Body of pancreas (tissue), 4 donors: ENCODE data around the gene STBD1. TPM values are rescaled to one million over a fixed set of nuclear protein-coding genes. Genes with fewer than 3 reads are reported as not detected.

Experiments
- ATAC-seq: fragments of 150-250 bp; one replicate; pipeline ENCODE4 v1.9.1; 2016
- DNase-seq, 4 donors: peaks; one replicate each; pipeline ENCODE4 v3.0.0-alpha.2; 2019
- H3K27ac ChIP-seq, 4 donors: fragments of 200-600 bp; sonication (generic); 1 replicate in 3 of 4; 2 replicates in 1 of 4; pipeline versions ENCODE4 v1.5.1 to v1.6.1; 2016 to 2019; ENCODE audit warnings: mild to moderate bottlenecking in 1 of 4, mixed read lengths in 1 of 4, moderate library complexity in 1 of 4
- H3K27me3 ChIP-seq, 2 donors: fragments of 200-600 bp; sonication (generic); one replicate each; pipeline ENCODE4 v1.6.0; 2016; ENCODE audit warnings: mild to moderate bottlenecking in 1 of 2
- H3K36me3 ChIP-seq, 2 donors: fragments of 200-600 bp; sonication (generic); replicated peaks in 1 of 2; 2 replicates each; pipeline ENCODE4 v1.5.1; 2016; ENCODE audit warnings: low read depth in 2 of 2; ENCODE audit not compliant: insufficient read depth in 1 of 2
- H3K4me1 ChIP-seq: fragments of 200-600 bp; sonication (generic); one replicate; pipeline ENCODE4 v1.6.0; 2016
- H3K4me3 ChIP-seq, 2 donors: fragments of 200-600 bp; sonication (generic); 1 replicate in 1 of 2; 2 replicates in 1 of 2; pipeline ENCODE4 v1.5.1; 2016 to 2019
- H3K9me3 ChIP-seq, 3 donors: fragments of 200-600 bp; sonication (generic); 1 replicate in 2 of 3; 2 replicates in 1 of 3; pipeline ENCODE4 v1.5.1; 2016
- POLR2A ChIP-seq, 3 donors: fragments of 450-650 bp; IDR thresholded peaks; one replicate each; pipeline ENCODE4 v1.6.1; 2016; ENCODE audit warnings: antibody characterized with exemption in 3 of 3, mild to moderate bottlenecking in 2 of 3
- WGBS, 2 donors: methylation state at CpG; one replicate each; pipeline ENCODE4 v1.1.5; 2017; 5-methylcytosine and 5-hydroxymethylcytosine counted together
- intact Hi-C: fragments of 100-400 bp; cut with DNase I; formaldehyde crosslinking; loops from one replicate; pipeline ENCODE4 v1.15.1; 2023
- total RNA-seq, 2 donors: library from RNA; depleted of rRNA; stranded (reverse); fragments of >200 nt; gene quantifications; one replicate each; pipeline ENCODE4 v1.1.0, GENCODE V29; 2016
- TF ChIP-seq, protein P1 (sequence below), 7 experiments: fragments of 450-650 bp in 4 of 7; fragments of 200-600 bp in 3 of 7; sonication (generic) in 3 of 7; IDR thresholded peaks; one replicate each; pipeline ENCODE4 v1.5.1; 2016 to 2019; ENCODE audit warnings: antibody characterized with exemption in 7 of 7

The STBD1 gene
- total RNA-seq, 2 donors from 2014 or later: 6.2 to 6.6 TPM

GRCh38 chr4:76310683-76311082 lies 4.2 kb downstream of the STBD1 start:
- DNase-seq: no peak
- intact Hi-C loops: no loop called here
- no peaks in the 10 kb centered on the region for H3K9me3 ChIP-seq
- no peak overlapping the region for H3K27ac ChIP-seq
- TF ChIP-seq, protein P1, sequence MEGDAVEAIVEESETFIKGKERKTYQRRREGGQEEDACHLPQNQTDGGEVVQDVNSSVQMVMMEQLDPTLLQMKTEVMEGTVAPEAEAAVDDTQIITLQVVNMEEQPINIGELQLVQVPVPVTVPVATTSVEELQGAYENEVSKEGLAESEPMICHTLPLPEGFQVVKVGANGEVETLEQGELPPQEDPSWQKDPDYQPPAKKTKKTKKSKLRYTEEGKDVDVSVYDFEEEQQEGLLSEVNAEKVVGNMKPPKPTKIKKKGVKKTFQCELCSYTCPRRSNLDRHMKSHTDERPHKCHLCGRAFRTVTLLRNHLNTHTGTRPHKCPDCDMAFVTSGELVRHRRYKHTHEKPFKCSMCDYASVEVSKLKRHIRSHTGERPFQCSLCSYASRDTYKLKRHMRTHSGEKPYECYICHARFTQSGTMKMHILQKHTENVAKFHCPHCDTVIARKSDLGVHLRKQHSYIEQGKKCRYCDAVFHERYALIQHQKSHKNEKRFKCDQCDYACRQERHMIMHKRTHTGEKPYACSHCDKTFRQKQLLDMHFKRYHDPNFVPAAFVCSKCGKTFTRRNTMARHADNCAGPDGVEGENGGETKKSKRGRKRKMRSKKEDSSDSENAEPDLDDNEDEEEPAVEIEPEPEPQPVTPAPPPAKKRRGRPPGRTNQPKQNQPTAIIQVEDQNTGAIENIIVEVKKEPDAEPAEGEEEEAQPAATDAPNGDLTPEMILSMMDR (IDR thresholded peaks at IDR 0.05): no peak
- peaks cover 19% of the 10 kb centered on the region for H3K4me1 ChIP-seq
- no peaks in the 10 kb centered on the region for H3K36me3 ChIP-seq
- no peaks in the 10 kb centered on the region for H3K27me3 ChIP-seq
- H3K4me3 ChIP-seq: no peak overlapping the region
- WGBS, 2 donors: 75 to 79% methylated on average over 4 of the region's 4 CpGs
- ATAC-seq: no peak

DNA sequence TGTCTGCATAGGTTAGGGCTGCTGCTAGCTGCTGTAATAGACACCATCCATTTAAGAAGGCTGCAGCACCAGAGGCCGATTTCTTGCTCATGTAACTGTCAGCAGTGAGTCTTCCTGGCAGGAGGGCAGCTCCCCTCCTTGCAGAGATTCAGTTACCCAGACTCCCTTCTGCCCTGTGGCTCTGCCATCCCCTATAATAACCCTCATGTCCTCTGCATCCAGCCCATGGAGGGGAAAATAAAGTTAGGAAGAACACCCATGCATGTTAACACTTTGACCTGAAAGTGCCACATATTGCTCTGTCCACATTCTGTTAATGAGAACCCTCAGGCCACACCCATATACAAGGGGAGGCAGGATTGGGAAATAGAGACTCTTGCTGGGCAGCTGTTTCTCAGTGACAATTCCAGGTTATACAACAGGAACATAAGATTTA lies 5.4 kb downstream of the STBD1 start:
- DNase-seq: no peak
- Histone ChIP-seq H3K4me3 (no peak overlapping the region), H3K27ac (no peak overlapping the region), H3K27me3 (no peaks in the 10 kb centered on the region), H3K4me1 (peaks cover 17% of the 10 kb centered on the region), H3K9me3 (no peaks in the 10 kb centered on the region), H3K36me3 (no peaks in the 10 kb centered on the region)
- intact Hi-C loops: no loop called here
- no peak for ATAC-seq
- WGBS, 2 donors: 40% methylated on average over 1 of the region's 1 CpG; no CpG with 5 or more reads in 1 of the 2 donors
- TF ChIP-seq, protein P1 (IDR thresholded peaks at IDR 0.05): no peak
- TF ChIP-seq POLR2A (IDR thresholded peaks at IDR 0.05): no peak

DNA sequence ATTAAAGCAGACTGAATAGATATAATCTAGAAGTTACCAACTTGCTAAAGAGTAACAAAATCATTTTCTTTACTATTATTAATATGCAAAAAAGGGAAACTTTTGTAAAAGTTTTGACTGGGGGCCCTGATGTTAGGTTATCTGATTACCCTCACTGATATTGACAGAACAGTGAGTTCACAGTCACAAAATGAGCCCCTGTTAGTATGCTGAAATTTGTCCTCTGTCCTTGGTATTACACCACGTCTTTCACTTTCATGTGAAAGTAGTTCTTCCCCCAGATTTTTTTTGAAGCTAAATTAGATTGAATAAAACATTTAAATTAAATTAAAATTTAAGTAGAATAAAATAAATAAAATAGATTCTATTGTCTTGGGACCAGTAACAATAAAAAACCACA lies 5.9 kb downstream of the STBD1 start:
- no peak for TF ChIP-seq POLR2A (IDR thresholded peaks at IDR 0.05)
- TF ChIP-seq, protein P1 (IDR thresholded peaks at IDR 0.05): no peak
- 66 to 72% methylated on average over 1 of the region's 1 CpG for WGBS, 2 donors
- H3K36me3 ChIP-seq: no peaks in the 10 kb centered on the region

DNA sequence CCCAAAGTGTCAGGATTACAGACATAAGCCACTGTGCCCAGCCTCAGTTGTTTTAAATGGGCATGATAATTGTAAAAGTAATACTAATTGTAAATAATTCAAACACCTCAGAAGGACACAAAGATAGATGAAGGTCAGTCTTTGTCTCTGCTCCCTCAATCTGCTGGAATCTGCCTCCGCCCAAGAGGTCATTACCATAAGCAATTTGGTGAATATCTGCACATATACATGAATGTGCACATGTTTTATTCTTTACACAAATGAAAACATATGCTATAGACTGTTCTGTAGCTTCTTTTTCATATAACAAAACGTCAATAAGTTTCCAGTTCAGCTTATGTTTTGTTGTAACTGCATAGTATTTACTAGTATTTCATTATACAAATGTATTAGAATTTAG lies 7.0 kb downstream of the STBD1 start:
- H3K4me3 ChIP-seq: no peak overlapping the region
- intact Hi-C loops: no loop called here
- 77 to 87% methylated on average over 2 of the region's 2 CpGs for WGBS, 2 donors
- ATAC-seq (no peak), DNase-seq (no peak)
- H3K36me3 ChIP-seq: no peaks in the 10 kb centered on the region
- peaks cover 2% of the 10 kb centered on the region for H3K4me1 ChIP-seq
- TF ChIP-seq, protein P1 (IDR thresholded peaks at IDR 0.05): no peak
- TF ChIP-seq POLR2A (IDR thresholded peaks at IDR 0.05): no peak
- H3K27me3 ChIP-seq: no peaks in the 10 kb centered on the region
- no peak overlapping the region for H3K27ac ChIP-seq
- no peaks in the 10 kb centered on the region for H3K9me3 ChIP-seq

More for the DNA sequence above, 5.9 kb downstream of the STBD1 start:
- H3K27me3 ChIP-seq: no peaks in the 10 kb centered on the region
- no peak overlapping the region for H3K27ac ChIP-seq
- peaks cover 13% of the 10 kb centered on the region for H3K4me1 ChIP-seq
- no peak for ATAC-seq
- DNase-seq: no peak
- no peak overlapping the region for H3K4me3 ChIP-seq
- intact Hi-C loops: no loop called here
- no peaks in the 10 kb centered on the region for H3K9me3 ChIP-seq

DNA sequence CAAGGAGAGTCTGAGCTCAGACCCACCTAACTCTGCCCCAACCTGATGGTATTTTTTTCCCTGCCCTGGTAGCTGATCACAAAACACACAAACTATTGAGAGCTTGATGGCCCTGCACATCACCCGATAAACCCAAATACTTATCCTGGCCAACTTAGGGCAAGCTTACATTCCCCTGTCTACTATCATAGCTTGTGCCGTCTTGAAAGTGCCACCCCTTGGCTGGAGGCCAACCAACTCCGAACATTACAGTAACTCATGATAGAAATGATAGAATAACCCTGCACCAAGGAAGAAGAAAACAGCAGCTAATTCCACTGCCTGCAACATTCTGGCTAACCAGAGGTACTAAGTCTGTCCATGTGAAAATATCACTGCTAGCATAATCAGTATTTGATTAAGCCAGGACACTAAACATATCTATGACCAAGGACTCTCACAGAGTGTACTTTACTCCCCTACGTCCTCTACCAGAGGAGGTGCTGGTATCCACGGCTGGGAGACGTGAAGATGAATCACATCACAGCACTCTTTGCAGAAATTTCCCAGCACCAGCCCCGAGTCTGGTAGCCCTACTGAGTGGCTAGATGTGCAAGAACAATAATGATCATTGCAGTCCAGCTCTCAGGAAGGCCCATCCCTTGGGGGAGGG lies 8.9 kb downstream of the STBD1 start:
- WGBS, 2 donors: 74 to 78% methylated on average over 7 of the region's 7 CpGs
- no peaks in the 10 kb centered on the region for H3K27me3 ChIP-seq
- DNase-seq (no peak), ATAC-seq (no peak)
- H3K36me3 ChIP-seq: no peaks in the 10 kb centered on the region
- no peak overlapping the region for H3K27ac ChIP-seq
- intact Hi-C loops: no loop called here
- no peaks in the 10 kb centered on the region for H3K9me3 ChIP-seq
- no peak overlapping the region for H3K4me3 ChIP-seq
- TF ChIP-seq, protein P1 (IDR thresholded peaks at IDR 0.05): no peak
- no peaks in the 10 kb centered on the region for H3K4me1 ChIP-seq
